GM10248 (cell line): ENCODE results near the gene KCND3.

ENCODE experiments used
- CTCF ChIA-PET: fragments of 300-600 bp; sonication (Branson Sonifier 250); formaldehyde crosslinking; extraction: SDS; loops from one replicate; lab custom pipeline; 2021; ENCODE audit warnings: antibody characterized with exemption; lab: Yijun Ruan, JAX
- POLR2A ChIA-PET: fragments of 350-650 bp; sonication (Branson Sonifier 250); formaldehyde crosslinking; extraction: SDS; loops from one replicate; lab custom pipeline; 2020; ENCODE audit warnings: antibody characterized with exemption; lab: Yijun Ruan, JAX
- DNase-seq: peaks from one replicate; pipeline ENCODE4 v3.0.0; 2012; ENCODE audit errors: extremely low spot score
- CTCF ChIP-seq: IDR thresholded peaks from 2 replicates; pipeline ENCODE4 v1.5.1; 2012; ENCODE audit warnings: mild to moderate bottlenecking, low read depth; ENCODE audit errors: extremely low read depth, missing control alignments, control extremely low read depth

The KCND3 gene

GRCh38 chr1:111789666-111790316 is 199.7 kb downstream of the KCND3 start:
- no peak for TF ChIP-seq CTCF
- ChIA-PET POLR2A (no interaction called here), CTCF (interaction anchor here (1.1 kb wide), 1 partner anchor 601 kb away, joined by 3 read pairs; no protein-coding TSS in a partner anchor)
- DNase-seq, result no peak

- no peak for TF ChIP-seq CTCF
- CTCF ChIA-PET, result interaction anchor here (1.1 kb wide), 1 partner anchor 602 kb away, joined by 3 read pairs; no protein-coding TSS in a partner anchor
- no peak for DNase-seq
- POLR2A ChIA-PET, result no interaction called here
These were observed 200.3 kb downstream of the KCND3 start for GRCh38 chr1:111789142-111789541.

GRCh38 chr1:111786669-111787207 is 202.7 kb downstream of the KCND3 start:
- DNase-seq, result no peak
- ChIA-PET POLR2A (no interaction called here), CTCF (interaction anchor here (1.1 to 2.0 kb wide), 2 partner anchors 13 to 1021 kb away, joined by 3 to 5 read pairs; no protein-coding TSS in a partner anchor)
- no peak for TF ChIP-seq CTCF

DNA sequence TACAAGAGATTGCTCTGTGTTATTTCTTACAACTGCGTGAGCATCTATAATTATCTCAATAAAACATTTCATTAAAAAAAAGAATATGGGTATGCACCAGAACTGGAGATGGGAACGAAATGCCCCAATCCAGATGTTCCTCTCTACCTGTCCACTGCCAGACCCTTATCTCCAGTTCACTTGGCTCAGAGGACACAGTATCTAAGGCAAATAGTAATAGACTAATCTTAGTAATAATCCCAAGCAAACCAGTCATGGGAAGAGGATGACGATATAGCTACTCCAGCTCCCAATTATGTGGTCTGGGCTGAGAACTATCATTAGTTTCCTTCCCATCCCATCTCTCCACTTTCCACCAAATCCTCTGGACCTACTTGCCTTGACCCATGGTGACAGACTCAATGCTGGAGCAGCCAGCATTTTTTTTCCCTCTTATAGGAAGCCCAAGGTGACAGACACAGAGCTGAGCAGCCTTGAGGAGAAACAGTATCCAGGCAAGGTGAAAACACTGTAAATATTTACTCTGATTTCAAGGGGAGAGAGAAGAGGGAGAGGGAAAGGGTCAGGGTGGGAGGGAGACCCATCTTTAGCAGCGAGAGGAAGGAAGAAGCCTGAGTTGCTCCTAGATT is 205.1 kb downstream of the KCND3 start:
- TF ChIP-seq CTCF, result no peak
- DNase-seq, result no peak
- ChIA-PET POLR2A (no interaction called here), CTCF (interaction anchor here (0.7 kb wide), 1 partner anchor 14 kb away, joined by 3 read pairs; no protein-coding TSS in a partner anchor)

DNA sequence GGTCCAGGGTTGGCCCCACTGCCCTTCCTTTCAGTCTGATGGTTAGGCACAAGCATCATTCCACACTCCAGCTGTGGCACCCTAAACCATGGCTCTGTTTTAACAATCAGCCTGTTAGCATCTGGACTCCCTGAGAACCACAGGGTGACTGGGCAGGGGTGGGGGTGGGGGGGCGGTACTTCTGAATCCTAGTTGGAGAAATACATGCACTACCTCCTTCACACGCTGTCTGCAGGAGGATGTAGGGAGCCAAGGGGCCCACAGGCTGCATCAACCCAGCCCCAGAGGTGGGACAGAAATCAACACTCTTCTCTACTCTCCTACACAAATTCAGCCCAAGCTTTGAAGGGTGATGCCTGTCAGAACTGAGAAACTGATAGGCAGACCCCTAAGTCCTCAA is 209.9 kb downstream of the KCND3 start:
- no peak for TF ChIP-seq CTCF
- POLR2A ChIA-PET, result no interaction called here
- CTCF ChIA-PET, result interaction anchor here (1.3 to 1.8 kb wide), 2 partner anchors 9 to 12 kb away, joined by 3 to 9 read pairs; no protein-coding TSS in a partner anchor
- DNase-seq, result no peak

- DNase-seq, result no peak
- TF ChIP-seq CTCF, result no peak
- POLR2A ChIA-PET, result no interaction called here
- CTCF ChIA-PET, result interaction anchor here (1.7 kb wide), 1 partner anchor 9 kb away, joined by 9 read pairs; no protein-coding TSS in a partner anchor
These were observed 210.9 kb downstream of the KCND3 start for GRCh38 chr1:111778541-111779051.
